Fibroblast of lung (primary cell): Measurements from ENCODE around the gene PSMB11. TPM values are rescaled to one million over a fixed set of nuclear protein-coding genes. Genes with fewer than 3 reads are reported as not detected.

ENCODE experiments used
- DNase-seq, 2 donors: peaks; one replicate each; pipeline versions ENCODE4 v3.0.0 to v3.0.0-alpha.2; 2010; ENCODE audit warnings: low read depth in 2 of 2
- H2AFZ ChIP-seq: 2 replicates; pipeline ENCODE4 v1.5.1; 2012; ENCODE audit warnings: low read length, control low read depth, inconsistent platforms
- H3K27ac ChIP-seq: 2 replicates; pipeline ENCODE4 v1.5.1; 2011; ENCODE audit warnings: low read length, control low read depth; ENCODE audit not compliant: insufficient read depth
- H3K27me3 ChIP-seq: 2 replicates; pipeline ENCODE4 v1.5.1; 2011; ENCODE audit warnings: mild to moderate bottlenecking, low read length; ENCODE audit not compliant: control insufficient read depth, insufficient read depth
- H3K36me3 ChIP-seq: 2 replicates; pipeline ENCODE4 v1.5.1; 2011; ENCODE audit warnings: low read length; ENCODE audit not compliant: control insufficient read depth, insufficient read depth
- H3K4me1 ChIP-seq: 2 replicates; pipeline ENCODE4 v1.5.1; 2011; ENCODE audit warnings: low read length; ENCODE audit not compliant: control insufficient read depth, insufficient read depth; ENCODE audit errors: extremely low read depth
- H3K4me2 ChIP-seq: 2 replicates; pipeline ENCODE4 v1.5.1; 2011; ENCODE audit warnings: low read length, control low read depth; ENCODE audit not compliant: insufficient read depth; ENCODE audit errors: extremely low read depth
- H3K4me3 ChIP-seq, 4 experiments: fragments of 200-600 bp in 1 of 4; sonication (generic) in 1 of 4; replicated peaks in 1 of 4; 2 replicates each; pipeline ENCODE4 v1.5.1; 2011 to 2016; ENCODE audit warnings: low read length in 4 of 4, low read depth in 3 of 4, mild to moderate bottlenecking in 3 of 4, control low read depth in 2 of 4, inconsistent platforms in 1 of 4, mixed read lengths in 1 of 4; ENCODE audit not compliant: insufficient read depth in 1 of 4; ENCODE audit errors: control extremely low read depth in 1 of 4
- H3K79me2 ChIP-seq: 2 replicates; pipeline ENCODE4 v1.5.1; 2012; ENCODE audit warnings: mild to moderate bottlenecking, low read length, inconsistent platforms; ENCODE audit not compliant: control insufficient read depth, insufficient read depth
- H3K9ac ChIP-seq: 2 replicates; pipeline ENCODE4 v1.5.1; 2011; ENCODE audit warnings: mild to moderate bottlenecking, low read length, control low read depth; ENCODE audit not compliant: insufficient read depth
- H3K9me3 ChIP-seq: 2 replicates; pipeline ENCODE4 v1.5.1; 2012; ENCODE audit warnings: low read depth, low read length; ENCODE audit not compliant: control insufficient read depth, insufficient read depth
- H4K20me1 ChIP-seq: 2 replicates; pipeline ENCODE4 v1.5.1; 2011; ENCODE audit warnings: low read length; ENCODE audit not compliant: control insufficient read depth, insufficient read depth; ENCODE audit errors: extremely low read depth
- CTCF ChIP-seq, 2 donors: IDR thresholded peaks in 1 of 2; conservative IDR thresholded peaks in 1 of 2; 1 replicate in 1 of 2; 2 replicates in 1 of 2; pipeline ENCODE4 v1.5.1; 2011 to 2012; ENCODE audit warnings: low read length in 2 of 2, control low read depth in 1 of 2, inconsistent platforms in 1 of 2, low read depth in 1 of 2, mild to moderate bottlenecking in 1 of 2
- EZH2 ChIP-seq: IDR thresholded peaks from 2 replicates; pipeline ENCODE4 v1.5.1; 2012; ENCODE audit warnings: low read length, control low read depth, mild to moderate bottlenecking; ENCODE audit errors: missing control alignments
- polyA plus RNA-seq, 2 donors: library from polyadenylated mRNA; depleted of rRNA in 1 of 2; stranded (reverse) in 1 of 2; unstranded in 1 of 2; fragments of >200 nt; gene quantifications; 2 replicates each; pipeline ENCODE4 v1.2.1, GENCODE V29; 2011 to 2012; ENCODE audit warnings: missing spikeins in 1 of 2
- total RNA-seq: library from RNA; depleted of rRNA; stranded (reverse); fragments of >200 nt; gene quantifications from 2 replicates; pipeline ENCODE4 v1.2.1, GENCODE V29; 2014

PSMB11 gene
- total and polyA plus RNA-seq, 2 donors (not counting 1 experiment from before 2014, with no cell fraction given): under 0.01 TPM; not detected in 1

GRCh38 chr14:23049011-23049410, 7.0 kb downstream of the PSMB11 start:
- DNase-seq: no peak
- Histone ChIP-seq H3K27ac (no peak overlapping the region), H3K4me2 (no peak overlapping the region), H4K20me1 (no peaks in the 10 kb centered on the region), H3K4me3 (no peak overlapping the region), H3K9ac (no peak overlapping the region), H2AFZ (no peak overlapping the region), H3K36me3 (peaks cover 5% of the 10 kb centered on the region), H3K4me1 (no peaks in the 10 kb centered on the region), H3K79me2 (no peaks in the 10 kb centered on the region), H3K9me3 (no peaks in the 10 kb centered on the region), H3K27me3 (no peaks in the 10 kb centered on the region)
- TF ChIP-seq EZH2: no peak
- TF ChIP-seq CTCF (conservative IDR thresholded peaks at IDR 0.05 in 1 of 2, IDR thresholded peaks at IDR 0.05 in 1 of 2; ENCODE audit: low read depth in 1 of 2, low read length in 2 of 2): no peak

GRCh38 chr14:23051141-23052057, 9.4 kb downstream of the PSMB11 start:
- Histone ChIP-seq H3K4me2 (no peak overlapping the region), H3K36me3 (peaks cover 6% of the 10 kb centered on the region), H3K9me3 (no peaks in the 10 kb centered on the region), H3K27me3 (no peaks in the 10 kb centered on the region), H4K20me1 (no peaks in the 10 kb centered on the region), H2AFZ (no peak overlapping the region), H3K4me3 (no peak overlapping the region), H3K4me1 (peaks cover 4% of the 10 kb centered on the region), H3K9ac (no peak overlapping the region), H3K27ac (no peak overlapping the region), H3K79me2 (no peaks in the 10 kb centered on the region)
- DNase-seq: no peak
- TF ChIP-seq EZH2: no peak
- TF ChIP-seq CTCF (conservative IDR thresholded peaks at IDR 0.05 in 1 of 2, IDR thresholded peaks at IDR 0.05 in 1 of 2; ENCODE audit: low read depth in 1 of 2, low read length in 2 of 2): no peak

- no peak overlapping the region for H3K4me2 ChIP-seq
- H3K9ac ChIP-seq: no peak overlapping the region
- no peak overlapping the region for H3K27ac ChIP-seq
- H3K79me2 ChIP-seq: no peaks in the 10 kb centered on the region
- no peaks in the 10 kb centered on the region for H3K27me3 ChIP-seq
- no peaks in the 10 kb centered on the region for H4K20me1 ChIP-seq
- peaks cover 11% of the 10 kb centered on the region for H3K4me1 ChIP-seq
- no peaks in the 10 kb centered on the region for H3K9me3 ChIP-seq
- no peak for DNase-seq
- no peak overlapping the region for H2AFZ ChIP-seq
- peaks cover 6% of the 10 kb centered on the region for H3K36me3 ChIP-seq
- TF ChIP-seq CTCF (conservative IDR thresholded peaks at IDR 0.05 in 1 of 2, IDR thresholded peaks at IDR 0.05 in 1 of 2; ENCODE audit: low read depth in 1 of 2, low read length in 2 of 2) (peak in 1 of 2 donors; percentile 20), EZH2 (no peak)
- no peak overlapping the region for H3K4me3 ChIP-seq
Observed at GRCh38 chr14:23052182-23052623, 10.2 kb downstream of the PSMB11 start.
